ENCODE data around the gene MYH9.
"Not testable (repeated sequence)": the region's sequence is repeated elsewhere in the genome, so short reads cannot be mapped to it uniquely, and the experiment has no call there.

The MYH9 gene

DNA sequence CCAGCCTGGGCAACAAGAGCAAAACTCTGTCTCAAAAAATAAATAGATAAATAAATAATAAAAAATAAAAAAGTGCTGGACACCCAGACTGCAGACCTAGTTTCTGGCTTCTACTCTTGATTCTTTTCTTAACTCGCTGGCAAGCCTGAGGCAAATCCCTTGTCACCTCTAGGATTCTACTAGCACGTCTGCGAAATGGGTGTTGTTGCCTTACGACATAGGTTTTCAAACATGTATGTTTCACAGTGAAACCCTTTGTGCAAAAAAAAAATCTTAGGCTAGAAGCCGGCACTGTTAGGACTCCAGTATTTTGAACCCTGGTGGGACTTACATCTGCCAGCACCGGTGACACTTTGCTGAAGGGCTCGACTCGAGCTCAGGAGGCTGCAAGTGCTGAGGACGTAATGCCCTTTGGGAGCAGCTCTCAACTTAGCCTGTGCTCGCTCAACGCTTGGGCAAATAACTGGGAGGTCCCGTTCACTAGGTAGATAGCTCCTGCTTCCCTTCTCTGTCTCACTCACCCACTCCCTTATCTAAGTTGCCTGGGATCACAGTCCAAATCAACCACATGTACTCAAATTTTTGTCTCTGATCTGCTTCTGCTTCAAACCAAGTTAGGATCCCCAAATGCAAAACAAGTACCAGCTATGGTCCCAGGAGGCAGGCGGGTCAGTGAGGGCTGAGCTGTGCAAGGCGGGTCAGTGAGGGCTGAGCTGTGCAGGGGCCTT, 34.7 kb upstream of the MYH9 start:
- ATAC-seq (ENCODE audit: low read depth) (peak; percentile 58), DNase-seq (ENCODE audit: low spot score in 2 of 2) (no peak)
- H3K9me3 Mint-ChIP-seq: no peaks in the 10 kb centered on the region
- no peaks in the 10 kb centered on the region for H3K27me3 Mint-ChIP-seq
- no peaks in the 10 kb centered on the region for H3K36me3 Mint-ChIP-seq
- peaks cover 31% of the 10 kb centered on the region for H3K4me1 Mint-ChIP-seq
- peak overlapping the region; percentile 69 for H3K27ac Mint-ChIP-seq
- peak overlapping the region; percentile 71 for H3K4me3 Mint-ChIP-seq

- no peaks in the 10 kb centered on the region for H3K36me3 Mint-ChIP-seq
- no peak overlapping the region for H3K4me3 Mint-ChIP-seq
- peaks cover 38% of the 10 kb centered on the region for H3K4me1 Mint-ChIP-seq
- ATAC-seq (ENCODE audit: low read depth): no peak
- no peaks in the 10 kb centered on the region for H3K27me3 Mint-ChIP-seq
- no peaks in the 10 kb centered on the region for H3K9me3 Mint-ChIP-seq
- no peak for DNase-seq (ENCODE audit: low spot score in 2 of 2)
- H3K27ac Mint-ChIP-seq: peak overlapping the region; percentile 48
Observed at GRCh38 chr22:36419912-36420882, 32.4 kb upstream of the MYH9 start.

DNA sequence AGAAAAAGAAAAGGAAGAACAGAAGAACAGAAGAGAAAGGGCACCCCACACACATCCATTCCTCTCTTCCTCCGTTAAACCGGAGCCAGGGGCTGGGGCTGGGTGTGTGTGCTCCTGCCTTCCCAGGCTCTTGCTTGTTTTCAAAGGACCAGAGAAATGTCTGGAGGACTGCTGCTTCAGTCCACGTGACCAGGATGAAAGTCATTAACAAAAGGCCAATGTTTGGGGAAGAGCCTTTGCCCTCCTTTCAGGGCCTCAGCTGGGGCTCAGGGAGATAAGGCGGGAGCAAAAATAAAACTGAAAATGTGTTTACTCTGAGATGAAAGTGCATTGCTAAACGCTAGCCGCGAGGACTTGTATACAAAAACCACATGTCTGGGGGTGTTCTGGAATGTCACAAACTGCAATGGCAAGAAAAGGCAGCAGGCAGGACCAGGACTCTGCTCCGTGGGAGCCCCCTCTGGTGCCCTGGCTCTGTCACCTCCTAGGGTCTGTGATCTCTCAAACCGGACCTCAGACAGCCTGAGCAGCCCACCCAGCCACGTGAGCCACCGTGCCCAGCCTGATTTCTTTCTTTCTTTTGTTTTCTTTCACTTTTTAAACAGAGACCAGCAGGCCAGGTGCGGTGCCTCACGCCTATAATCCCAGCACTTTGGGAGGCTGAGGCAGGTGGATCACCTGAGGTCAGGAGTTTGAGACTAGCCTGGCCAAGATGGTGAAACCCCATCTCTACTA, 31.6 kb upstream of the MYH9 start:
- peak overlapping the region; percentile 39 for H3K4me3 Mint-ChIP-seq
- H3K9me3 Mint-ChIP-seq: no peaks in the 10 kb centered on the region
- ATAC-seq (ENCODE audit: low read depth) (no peak), DNase-seq (ENCODE audit: low spot score in 2 of 2) (no peak)
- peaks cover 31% of the 10 kb centered on the region for H3K4me1 Mint-ChIP-seq
- no peaks in the 10 kb centered on the region for H3K27me3 Mint-ChIP-seq
- no peaks in the 10 kb centered on the region for H3K36me3 Mint-ChIP-seq
- H3K27ac Mint-ChIP-seq: peak overlapping the region; percentile 48

DNA sequence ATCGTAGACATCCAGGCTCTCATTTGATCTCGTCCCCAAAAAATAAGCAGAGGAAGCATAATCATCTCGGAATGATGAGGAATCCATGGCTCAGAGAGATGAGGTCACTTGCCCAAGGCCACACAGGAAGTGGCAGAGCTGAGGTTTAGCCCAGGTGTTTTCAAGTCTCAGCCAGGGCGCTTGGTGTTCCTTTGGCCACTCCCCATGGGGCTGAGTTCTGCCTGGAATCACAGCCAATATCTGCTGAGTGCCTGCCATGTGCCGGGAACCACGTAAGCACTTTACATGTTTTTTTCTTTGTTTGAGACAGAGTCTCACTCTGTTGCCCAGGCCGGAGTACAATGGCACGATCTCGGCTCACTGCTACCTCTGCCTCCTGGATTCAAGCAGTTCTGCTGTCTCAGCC, 29.5 kb upstream of the MYH9 start:
- Mint-ChIP-seq H3K27ac (no peak overlapping the region), H3K4me3 (no peak overlapping the region), H3K9me3 (no peaks in the 10 kb centered on the region), H3K36me3 (no peaks in the 10 kb centered on the region), H3K4me1 (peaks cover 23% of the 10 kb centered on the region), H3K27me3 (no peaks in the 10 kb centered on the region)
- ATAC-seq (ENCODE audit: low read depth): peak; percentile 60
- DNase-seq (ENCODE audit: low spot score in 2 of 2): no peak

DNA sequence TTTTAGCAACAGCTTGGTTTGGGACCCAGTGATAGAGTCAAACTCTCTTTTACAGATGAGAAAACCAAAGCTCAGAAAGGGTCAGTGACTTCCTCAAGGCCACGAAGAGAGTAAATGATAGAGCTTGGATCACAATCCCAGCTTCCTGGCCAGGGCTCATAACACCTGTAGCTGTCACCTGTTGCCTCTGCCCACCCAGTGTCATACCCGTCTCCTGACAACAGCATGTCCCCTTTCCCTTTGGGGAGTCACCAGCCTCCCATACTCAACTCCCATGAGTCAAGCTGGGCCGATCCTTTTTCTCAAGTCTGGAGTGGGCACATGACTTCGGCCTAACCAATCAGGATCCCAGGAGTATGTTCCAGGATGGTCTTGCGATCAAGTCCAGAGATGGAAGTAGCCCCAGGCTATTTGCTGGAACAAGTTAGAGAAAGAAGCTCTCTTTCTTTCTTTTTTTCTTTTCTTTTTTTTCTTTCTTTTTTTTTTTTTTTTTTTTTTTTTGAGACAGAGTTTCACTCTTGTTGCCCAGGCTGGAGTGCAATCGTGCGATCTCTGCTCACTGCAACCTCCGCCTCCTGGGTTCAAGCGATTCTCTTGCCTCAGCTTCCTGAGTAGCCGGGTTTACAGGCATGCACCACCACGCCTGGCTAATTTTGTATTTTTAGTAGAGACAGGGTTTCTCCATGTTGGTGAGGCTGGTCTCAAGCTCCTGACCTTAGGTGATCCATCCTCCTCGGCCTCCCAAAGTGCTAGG, 27.8 kb upstream of the MYH9 start:
- Mint-ChIP-seq H3K9me3 (no peaks in the 10 kb centered on the region), H3K27me3 (no peaks in the 10 kb centered on the region), H3K36me3 (no peaks in the 10 kb centered on the region), H3K4me1 (peaks cover 25% of the 10 kb centered on the region), H3K4me3 (peak overlapping the region; percentile 3), H3K27ac (no peak overlapping the region)
- DNase-seq (ENCODE audit: low spot score in 2 of 2) (no peak), ATAC-seq (ENCODE audit: low read depth) (peak; percentile 14)

GRCh38 chr22:36413022-36413775, 25.4 kb upstream of the MYH9 start:
- no peak for ATAC-seq (ENCODE audit: low read depth)
- DNase-seq (ENCODE audit: low spot score in 2 of 2): no peak
- H3K27ac Mint-ChIP-seq: no peak overlapping the region
- no peaks in the 10 kb centered on the region for H3K27me3 Mint-ChIP-seq
- H3K4me3 Mint-ChIP-seq: no peak overlapping the region
- H3K36me3 Mint-ChIP-seq: no peaks in the 10 kb centered on the region
- peaks cover 35% of the 10 kb centered on the region for H3K4me1 Mint-ChIP-seq
- H3K9me3 Mint-ChIP-seq: no peaks in the 10 kb centered on the region

- Mint-ChIP-seq H3K27me3 (no peaks in the 10 kb centered on the region), H3K4me1 (peaks cover 33% of the 10 kb centered on the region), H3K27ac (no peak overlapping the region), H3K9me3 (no peaks in the 10 kb centered on the region), H3K36me3 (no peaks in the 10 kb centered on the region), H3K4me3 (no peak overlapping the region)
- ATAC-seq (ENCODE audit: low read depth) (no peak), DNase-seq (ENCODE audit: low spot score in 2 of 2) (no peak)
Observed at GRCh38 chr22:36411589-36412258, 24.0 kb upstream of the MYH9 start.

GRCh38 chr22:36409911-36410756, 22.4 kb upstream of the MYH9 start:
- peak; percentile 77 for ATAC-seq (ENCODE audit: low read depth)
- Mint-ChIP-seq H3K4me3 (peak overlapping the region; percentile 80), H3K4me1 (peaks cover 42% of the 10 kb centered on the region), H3K9me3 (no peaks in the 10 kb centered on the region), H3K27ac (peak overlapping the region; percentile 76), H3K36me3 (no peaks in the 10 kb centered on the region), H3K27me3 (no peaks in the 10 kb centered on the region)
- DNase-seq (ENCODE audit: low spot score in 2 of 2): peak; percentile 49 to 57

- ATAC-seq (ENCODE audit: low read depth); H3K9me3 Mint-ChIP-seq; H3K36me3 Mint-ChIP-seq; H3K27me3 Mint-ChIP-seq; DNase-seq (ENCODE audit: low spot score in 2 of 2): not testable (repeated sequence)
- peak overlapping the region; percentile 76 for H3K27ac Mint-ChIP-seq
- H3K4me3 Mint-ChIP-seq: peak overlapping the region; percentile 80
- peaks cover 45% of the 10 kb centered on the region for H3K4me1 Mint-ChIP-seq
Observed at GRCh38 chr22:36409554-36409910, 21.8 kb upstream of the MYH9 start.

DNA sequence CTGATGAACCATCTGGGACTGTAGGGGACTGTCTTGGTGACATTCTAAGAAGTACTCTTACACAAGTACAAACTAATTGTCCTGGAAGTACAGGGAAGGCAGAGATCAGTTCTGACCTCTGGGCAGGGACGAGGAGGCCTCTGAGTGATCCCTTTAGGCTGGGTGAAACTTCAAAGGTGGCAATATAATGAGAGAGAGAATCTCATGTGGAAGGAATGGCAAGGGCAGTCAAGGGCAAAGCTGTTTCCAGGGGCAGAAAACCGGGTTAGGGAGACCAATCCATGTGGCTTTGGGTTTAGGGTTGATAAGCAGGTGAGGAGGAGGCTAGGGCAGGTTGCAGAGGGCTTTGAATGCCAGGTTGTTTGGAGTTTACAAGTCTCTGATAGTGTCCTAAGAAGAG, 21.3 kb upstream of the MYH9 start:
- H3K36me3 Mint-ChIP-seq: no peaks in the 10 kb centered on the region
- H3K4me3 Mint-ChIP-seq: peak overlapping the region; percentile 15
- peaks cover 45% of the 10 kb centered on the region for H3K4me1 Mint-ChIP-seq
- DNase-seq (ENCODE audit: low spot score in 2 of 2) (no peak), ATAC-seq (ENCODE audit: low read depth) (no peak)
- no peaks in the 10 kb centered on the region for H3K9me3 Mint-ChIP-seq
- peak overlapping the region; percentile 76 for H3K27ac Mint-ChIP-seq
- H3K27me3 Mint-ChIP-seq: no peaks in the 10 kb centered on the region

- DNase-seq (ENCODE audit: low spot score in 2 of 2): no peak
- Mint-ChIP-seq H3K4me3 (no peak overlapping the region), H3K4me1 (peaks cover 43% of the 10 kb centered on the region), H3K36me3 (no peaks in the 10 kb centered on the region), H3K27me3 (no peaks in the 10 kb centered on the region), H3K27ac (peak overlapping the region; percentile 89), H3K9me3 (no peaks in the 10 kb centered on the region)
- ATAC-seq (ENCODE audit: low read depth): no peak
Observed at GRCh38 chr22:36406721-36407120, 19.0 kb upstream of the MYH9 start.
